ENCODE results near the gene POLD4. TPM values are rescaled to one million over a fixed set of nuclear protein-coding genes. Genes with fewer than 3 reads are reported as not detected.

The POLD4 gene
- total and polyA plus RNA-seq, 2 of the 13 experiments (the other 11 are each of a cell fraction or from before 2014, with no cell fraction given): 10.5 to 27.4 TPM

GRCh38 chr11:67303132-67303834, 50.1 kb downstream of the POLD4 start, which contains the start of gene SSH3 (continued):
- TF ChIP-seq STAT5B (CRISPR knock-in tag; IDR thresholded peaks at IDR 0.05): 0 out of 2 replicates have a peak, but pooled peaks have one; percentile 43
- no peak for TF ChIP-seq TERF1 (CRISPR knock-in tag; IDR thresholded peaks at IDR 0.05)
- peak; percentile 86; the same call in 1 of the 2 replicates for TF ChIP-seq EEA1 (CRISPR knock-in tag; IDR thresholded peaks at IDR 0.05; ENCODE audit: borderline replicate concordance)
- no peak for TF ChIP-seq PHF5A (CRISPR knock-in tag; IDR thresholded peaks at IDR 0.05; ENCODE audit: low read depth, unreplicated experiment)
- no peak for TF ChIP-seq ARNTL (CRISPR knock-in tag; IDR thresholded peaks at IDR 0.05)
- no peak for TF ChIP-seq LCORL (IDR thresholded peaks at IDR 0.05)
- peak; percentile 32; the same call in 1 of the 2 replicates for TF ChIP-seq LCORL (CRISPR knock-in tag; IDR thresholded peaks at IDR 0.05)
- peak; percentile 34; the same call in 1 of the 2 replicates for TF ChIP-seq NRL (CRISPR knock-in tag; IDR thresholded peaks at IDR 0.05; ENCODE audit: borderline replicate concordance)
- peak; percentile 47; the same call in 1 of the 2 replicates for TF ChIP-seq ZSCAN29 (CRISPR knock-in tag; conservative IDR thresholded peaks at IDR 0.05)
- peak; percentile 45; the same call in 1 of the 2 replicates for TF ChIP-seq DMAP1 (CRISPR knock-in tag; IDR thresholded peaks at IDR 0.05)
- TF ChIP-seq SRY (CRISPR knock-in tag; IDR thresholded peaks at IDR 0.05): no peak; the same call in 1 of the 2 replicates
- TF ChIP-seq ZNF570 (CRISPR knock-in tag; IDR thresholded peaks at IDR 0.05; ENCODE audit: borderline replicate concordance): no peak
- no peak for TF ChIP-seq SSRP1 (CRISPR knock-in tag; IDR thresholded peaks at IDR 0.05)
- no peak for TF ChIP-seq MTA3 (CRISPR knock-in tag; IDR thresholded peaks at IDR 0.05)
- TF ChIP-seq HMGXB3 (CRISPR knock-in tag; IDR thresholded peaks at IDR 0.05; ENCODE audit: borderline replicate concordance): no peak
